ENCODE results near the gene MLLT1. TPM values are rescaled to one million over a fixed set of nuclear protein-coding genes. Genes with fewer than 3 reads are reported as not detected.

Gene MLLT1
- total and polyA plus RNA-seq, 10 of the 15 experiments (the other 5 are each of a cell fraction or from before 2014, with no cell fraction given) = 0.16 to 61.1 (median 8.5) TPM

DNA sequence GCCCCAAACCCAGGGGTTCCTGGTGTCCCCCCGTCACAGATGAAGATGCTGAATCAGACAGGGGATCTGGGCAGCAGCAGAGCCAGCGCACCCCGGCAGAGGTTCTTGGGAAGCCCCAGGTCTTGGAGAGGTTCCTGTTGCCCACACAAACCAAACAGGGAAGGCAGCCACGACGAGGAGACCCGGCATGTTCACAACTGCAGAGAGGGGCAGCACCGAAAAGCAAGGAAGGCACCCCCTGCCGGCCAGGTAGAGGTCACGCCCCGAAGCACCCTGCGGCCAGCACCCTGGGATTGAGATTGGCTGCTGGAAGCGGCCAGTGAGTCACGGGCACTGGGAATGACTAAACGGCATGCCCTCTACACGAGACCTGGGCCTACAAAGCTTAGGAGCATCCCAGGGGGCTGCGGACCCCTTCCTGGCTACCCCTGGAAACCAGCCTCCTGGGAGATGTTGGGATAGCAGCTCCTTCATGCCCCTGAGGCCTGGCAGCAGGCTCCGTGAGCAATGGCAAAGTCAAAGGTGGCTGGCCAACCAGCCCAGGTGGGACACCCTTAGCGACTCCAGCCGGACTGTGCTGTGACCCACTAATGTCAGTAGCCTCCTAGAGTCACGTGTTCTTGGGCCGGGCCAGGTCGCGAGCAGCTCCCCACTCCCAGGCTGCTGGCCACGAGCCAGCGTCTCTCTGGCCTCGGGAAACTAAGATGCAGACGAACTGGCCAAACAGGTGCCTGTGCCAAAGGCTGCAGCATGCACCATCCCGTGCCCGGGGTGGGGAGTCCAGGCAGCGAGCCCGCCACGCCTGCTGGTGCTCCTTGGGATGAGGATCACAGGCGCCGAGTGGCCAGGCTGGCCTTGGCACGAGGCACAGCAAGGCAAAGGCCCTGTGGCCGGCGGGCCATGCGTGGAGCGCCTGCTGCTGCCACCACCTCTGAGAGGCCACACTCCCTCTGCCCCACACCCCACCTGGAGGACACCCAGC is 43.2 kb downstream of the MLLT1 start (continued):
- TF ChIP-seq, protein P1, sequence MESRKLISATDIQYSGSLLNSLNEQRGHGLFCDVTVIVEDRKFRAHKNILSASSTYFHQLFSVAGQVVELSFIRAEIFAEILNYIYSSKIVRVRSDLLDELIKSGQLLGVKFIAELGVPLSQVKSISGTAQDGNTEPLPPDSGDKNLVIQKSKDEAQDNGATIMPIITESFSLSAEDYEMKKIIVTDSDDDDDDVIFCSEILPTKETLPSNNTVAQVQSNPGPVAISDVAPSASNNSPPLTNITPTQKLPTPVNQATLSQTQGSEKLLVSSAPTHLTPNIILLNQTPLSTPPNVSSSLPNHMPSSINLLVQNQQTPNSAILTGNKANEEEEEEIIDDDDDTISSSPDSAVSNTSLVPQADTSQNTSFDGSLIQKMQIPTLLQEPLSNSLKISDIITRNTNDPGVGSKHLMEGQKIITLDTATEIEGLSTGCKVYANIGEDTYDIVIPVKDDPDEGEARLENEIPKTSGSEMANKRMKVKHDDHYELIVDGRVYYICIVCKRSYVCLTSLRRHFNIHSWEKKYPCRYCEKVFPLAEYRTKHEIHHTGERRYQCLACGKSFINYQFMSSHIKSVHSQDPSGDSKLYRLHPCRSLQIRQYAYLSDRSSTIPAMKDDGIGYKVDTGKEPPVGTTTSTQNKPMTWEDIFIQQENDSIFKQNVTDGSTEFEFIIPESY (IDR thresholded peaks at IDR 0.05) = no peak
- TF ChIP-seq PAX8 (IDR thresholded peaks at IDR 0.05) = no peak

DNA sequence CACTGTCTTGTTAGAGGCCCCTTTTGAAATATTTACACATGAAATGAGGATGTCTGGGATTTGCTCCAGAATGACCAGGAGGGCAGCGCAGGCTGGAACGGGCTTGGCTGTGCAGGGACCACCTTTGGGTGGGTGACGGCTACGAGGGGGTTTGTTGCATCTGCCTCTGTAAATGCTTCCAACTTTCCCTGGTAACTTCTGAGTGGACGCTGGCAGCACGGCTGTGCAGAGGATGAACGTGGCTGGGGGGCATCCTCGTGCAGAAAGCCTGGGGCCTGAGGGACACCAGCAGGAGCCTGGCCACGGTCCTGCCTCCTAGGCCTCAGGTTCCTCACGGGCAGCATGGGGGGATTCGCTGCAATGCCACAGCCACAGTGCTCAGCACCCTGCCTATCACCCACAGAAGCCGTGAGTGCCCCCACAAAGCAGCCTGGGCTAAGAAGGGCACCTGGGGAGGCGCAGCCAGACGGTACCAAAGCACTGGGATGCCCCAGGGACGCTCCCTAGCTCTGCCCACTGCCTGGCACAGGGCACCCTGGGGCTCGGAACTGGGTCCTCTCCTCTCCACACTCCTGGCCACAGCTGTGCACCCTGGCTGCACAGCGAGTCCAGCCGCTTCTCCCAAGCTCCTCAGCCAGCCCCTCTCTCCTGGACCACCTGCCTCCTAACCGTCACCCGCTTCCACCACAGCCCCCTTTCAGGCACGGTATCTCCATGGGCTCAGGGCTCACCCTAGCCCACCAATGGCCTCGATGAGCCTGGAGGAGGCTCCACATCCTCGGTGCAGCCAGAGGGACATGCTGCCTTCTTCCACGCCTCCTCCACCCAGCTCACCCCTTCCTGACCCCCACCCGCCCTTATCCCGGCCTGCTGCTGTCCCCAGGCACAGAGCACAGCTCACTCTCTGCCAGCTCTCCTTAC is 44.5 kb downstream of the MLLT1 start:
- ATAC-seq = no peak
- Histone ChIP-seq H3K36me3 (ENCODE audit: control insufficient read depth in 2 of 2, insufficient read depth in 2 of 2, low read length in 1 of 2) (peaks cover 0 to 11% of the 10 kb centered on the region in 2 experiments; a peak in 3 of 4 replicates), H3K9me3 (replicated peaks; ENCODE audit: control insufficient read depth, insufficient read depth, low read length) (no peaks in the 10 kb centered on the region), H3K27me3 (replicated peaks in 1 of 2; ENCODE audit: control insufficient read depth in 2 of 2, insufficient read depth in 2 of 2, low read length in 1 of 2) (no peaks in the 10 kb centered on the region), H4K20me1 (ENCODE audit: control insufficient read depth, insufficient read depth) (no peaks in the 10 kb centered on the region), H3K4me1 (ENCODE audit: control insufficient read depth, insufficient read depth, low read length) (no peaks in the 10 kb centered on the region), H3K79me2 (ENCODE audit: control insufficient read depth, insufficient read depth, low read length) (peaks cover 8% of the 10 kb centered on the region), H3K27ac (ENCODE audit: control insufficient read depth, insufficient read depth) (no peak overlapping the region), H3K4me3 (no peak overlapping the region), H3K9ac (ENCODE audit: control insufficient read depth, insufficient read depth, low read length) (no peak overlapping the region), H2AFZ (ENCODE audit: control insufficient read depth, low read depth, low read length) (no peak overlapping the region), H3K4me2 (ENCODE audit: control insufficient read depth, insufficient read depth) (no peak overlapping the region)
- 92% methylated on average over 23 of the region's 26 CpGs for WGBS (ENCODE audit: insufficient coverage, insufficient replicate concordance, low lambda C conversion rate, missing lambda C conversion rate)
- in situ Hi-C loops (cut with MboI) (no loop called here), intact Hi-C loops (cut with micrococcal nuclease; ENCODE audit: unreplicated experiment) (no loop called here)
- FAIRE-seq = no peak
- no TSS peak for BruUV-seq (replicated peaks)
- TF ChIP-seq SREBF1 (IDR thresholded peaks at IDR 0.05; ENCODE audit: low read length) (no peak), KAT2A (conservative IDR thresholded peaks at IDR 0.05; ENCODE audit: control insufficient read depth, low read depth, low read length) (no peak), SUZ12 (IDR thresholded peaks at IDR 0.05; ENCODE audit: unreplicated experiment) (no peak), SMAD1 (IDR thresholded peaks at IDR 0.05; ENCODE audit: low read depth, partially characterized antibody) (no peak), SMARCA5 (IDR thresholded peaks at IDR 0.05) (no peak), FOXM1 (IDR thresholded peaks at IDR 0.05; ENCODE audit: low read depth, low read length) (no peak)
- POLR2A ChIA-PET = no interaction called here
- RAD21 ChIA-PET (ENCODE audit: unreplicated experiment) = no interaction called here
- SMC1A ChIA-PET (ENCODE audit: uncharacterized antibody, unreplicated experiment) = no interaction called here
- no peak for DNase-seq (ENCODE audit: low read depth, low spot score)
- CTCF ChIA-PET = interaction anchor here (0.9 kb wide), 1 partner anchor 17 kb away, joined by 3 read pairs; no protein-coding TSS in a partner anchor
